NB4 (cell line): ENCODE results near the gene IKBKE.

ENCODE experiments used
- CTCF ChIP-seq: IDR thresholded peaks from one replicate; pipeline ENCODE4 v1.5.1; 2012; ENCODE audit warnings: low read depth, low read length
- MAX ChIP-seq: IDR thresholded peaks from 2 replicates; pipeline ENCODE4 v1.6.1; 2011; ENCODE audit warnings: low read depth, low read length
- MYC ChIP-seq: IDR thresholded peaks from 2 replicates; pipeline ENCODE4 v1.6.1; 2011; ENCODE audit warnings: low read depth, low read length
- POLR2A ChIP-seq: IDR thresholded peaks from 2 replicates; pipeline ENCODE4 v1.6.1; 2011; ENCODE audit warnings: mild to moderate bottlenecking; ENCODE audit not compliant: insufficient read length; ENCODE audit errors: extremely low read depth

DNA sequence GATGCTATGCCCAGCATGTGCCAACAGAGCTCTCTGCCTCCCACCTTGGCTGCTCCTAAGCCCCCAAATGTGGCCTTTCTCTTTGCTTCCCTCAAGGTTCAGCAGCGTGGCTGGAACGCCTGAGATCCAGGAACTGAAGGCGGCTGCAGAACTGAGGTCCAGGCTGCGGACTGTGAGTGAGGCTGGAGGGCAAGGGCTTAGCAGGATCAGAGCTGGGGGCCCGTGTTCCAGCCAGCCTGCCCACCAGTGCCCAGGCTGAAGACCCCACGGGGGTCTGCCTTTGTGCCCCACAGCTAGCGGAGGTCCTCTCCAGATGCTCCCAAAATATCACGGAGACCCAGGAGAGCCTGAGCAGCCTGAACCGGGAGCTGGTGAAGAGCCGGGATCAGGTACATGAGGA, 14.6 kb downstream of the IKBKE start:
- no peak for TF ChIP-seq CTCF
- no peak for TF ChIP-seq POLR2A
- no peak for TF ChIP-seq MAX
- no peak for TF ChIP-seq MYC
